HepG2 (cell line): ENCODE data around the gene ECHS1. TPM values are rescaled to one million over a fixed set of nuclear protein-coding genes. Genes with fewer than 3 reads are reported as not detected.

Source experiments
- ATAC-seq: fragments of 200-7000 bp; cut with Tn5 transposase; 3 replicates; pipeline ENCODE4 v1.9.1; 2020; ENCODE audit warnings: mild to moderate bottlenecking, moderate library complexity
- BruUV-seq: library from RNA; stranded (reverse); fragments of 400-500 nt; replicated peaks from 2 replicates; lab custom pipeline; 2021; lab: Mats Ljungman, UMichigan
- CTCF ChIA-PET: fragments of 300-600 bp; formaldehyde crosslinking; extraction: SDS; loops from one replicate; lab custom pipeline; 2021; ENCODE audit warnings: low total read pairs, inconsistent platforms, low intra/inter-chr PET ratio; lab: Yijun Ruan, JAX
- POLR2A ChIA-PET: fragments of 350-600 bp; sonication (Branson Sonifier 250); formaldehyde crosslinking; loops from one replicate; lab custom pipeline; 2020; ENCODE audit warnings: antibody characterized with exemption, inconsistent platforms; lab: Yijun Ruan, JAX
- DNase-seq: peaks from one replicate; pipeline ENCODE4 v3.0.0-alpha.2; 2015; ENCODE audit warnings: low spot score
- FAIRE-seq: peaks from 3 replicates; lab custom pipeline; 2011; peaks lifted over from hg19 to GRCh38; lab: Jason Lieb, UNC
- H2AFZ ChIP-seq: one replicate; pipeline ENCODE4 v1.6.1; 2011; ENCODE audit warnings: low read length, inconsistent platforms
- H3K27ac ChIP-seq: fragments of 300-600 bp; 3 replicates; pipeline ENCODE4 v1.8.0; 2011; ENCODE audit warnings: mixed run types, mild to moderate bottlenecking, mixed read lengths, low read length, inconsistent platforms; ENCODE audit not compliant: insufficient read depth; ENCODE audit errors: extremely low read length
- H3K27me3 ChIP-seq, 2 experiments: fragments of 200-600 bp in 1 of 2; 2 replicates in 1 of 2; 3 replicates in 1 of 2; pipeline versions ENCODE4 v1.6.0 to v1.8.0; 2011; ENCODE audit warnings: low read length in 2 of 2, mild to moderate bottlenecking in 2 of 2, moderate library complexity in 2 of 2, inconsistent platforms in 1 of 2; ENCODE audit not compliant: insufficient read depth in 2 of 2, control insufficient read depth in 1 of 2
- H3K36me3 ChIP-seq, 2 experiments: fragments of 200-600 bp in 1 of 2; replicated peaks in 1 of 2; 2 replicates in 1 of 2; 3 replicates in 1 of 2; pipeline versions ENCODE4 v1.5.1 to v1.8.0; 2011; ENCODE audit warnings: low read length in 2 of 2, inconsistent platforms in 1 of 2; ENCODE audit not compliant: insufficient read depth in 2 of 2, control insufficient read depth in 1 of 2
- H3K4me1 ChIP-seq: 2 replicates; pipeline ENCODE4 v1.5.1; 2012; ENCODE audit warnings: low read length, inconsistent platforms; ENCODE audit not compliant: insufficient read depth
- H3K4me2 ChIP-seq: 2 replicates; pipeline ENCODE4 v1.6.0; 2011; ENCODE audit warnings: low read depth, low read length, inconsistent platforms
- H3K4me3 ChIP-seq, 3 experiments: fragments of 200-600 bp in 1 of 3; sonication (generic), shearing (Covaris generic) in 1 of 3; replicated peaks in 1 of 3; 2 replicates each; pipeline ENCODE4 v1.5.1; 2011 to 2016; ENCODE audit warnings: low read length in 3 of 3, inconsistent platforms in 2 of 3, low read depth in 2 of 3, mild to moderate bottlenecking in 2 of 3, control low read depth in 1 of 3, mixed read lengths in 1 of 3; ENCODE audit not compliant: insufficient read depth in 1 of 3
- H3K79me2 ChIP-seq: one replicate; pipeline ENCODE4 v1.6.1; 2011; ENCODE audit warnings: low read length, inconsistent platforms; ENCODE audit not compliant: insufficient read depth
- H3K9ac ChIP-seq: 2 replicates; pipeline ENCODE4 v1.6.0; 2011; ENCODE audit warnings: mild to moderate bottlenecking, low read depth, low read length, inconsistent platforms; ENCODE audit not compliant: insufficient read depth
- H3K9me3 ChIP-seq: 2 replicates; pipeline ENCODE4 v1.5.1; 2012; ENCODE audit warnings: mild to moderate bottlenecking, low read length
- H4K20me1 ChIP-seq: 2 replicates; pipeline ENCODE4 v1.6.0; 2011; ENCODE audit warnings: inconsistent platforms, mild to moderate bottlenecking, low read length, moderate library complexity; ENCODE audit not compliant: insufficient read depth
- GABPA ChIP-seq, 2 experiments: IDR thresholded peaks; 2 replicates each; pipeline ENCODE4 v1.6.1; 2011 to 2016; ENCODE audit warnings: low read depth in 2 of 2, low read length in 1 of 2, missing biosample characterization in 1 of 2, missing genetic modification characterization in 1 of 2
- HES4 ChIP-seq: sonication (generic); formaldehyde crosslinking; IDR thresholded peaks from 2 replicates; pipeline ENCODE4 v1.9.0; 2021; ENCODE audit warnings: mild to moderate bottlenecking, missing genetic modification reagents, borderline replicate concordance
- RBFOX2 ChIP-seq: fragments of 200-400 bp; formaldehyde crosslinking; IDR thresholded peaks from 2 replicates; pipeline ENCODE4 v1.6.1; 2017; ENCODE audit warnings: low read depth, mild to moderate bottlenecking, low read length
- SMYD3 ChIP-seq: sonication (generic); formaldehyde crosslinking; IDR thresholded peaks from 2 replicates; pipeline ENCODE4 v1.8.1; 2023; ENCODE audit warnings: mild to moderate bottlenecking, missing genetic modification reagents
- SP1 ChIP-seq, 2 experiments: fragments of 450-650 bp in 1 of 2; sonication (generic) in 1 of 2; formaldehyde crosslinking in 1 of 2; IDR thresholded peaks; 2 replicates each; pipeline versions ENCODE4 v1.4.0 to v1.6.1; 2016 to 2020; ENCODE audit warnings: missing genetic modification reagents in 1 of 2
- TIGD3 ChIP-seq: sonication (generic); formaldehyde crosslinking; IDR thresholded peaks from 2 replicates; pipeline ENCODE4 v1.5.1; 2020; ENCODE audit warnings: mild to moderate bottlenecking, missing genetic modification reagents, borderline replicate concordance
- ZBTB39 ChIP-seq: sonication (generic); formaldehyde crosslinking; IDR thresholded peaks from 2 replicates; pipeline ENCODE4 v1.5.0; 2020; ENCODE audit warnings: missing genetic modification reagents
- ZNF12 ChIP-seq: sonication (generic); formaldehyde crosslinking; IDR thresholded peaks from 2 replicates; pipeline ENCODE4 v1.5.0; 2020; ENCODE audit warnings: missing genetic modification reagents
- ZNF598 ChIP-seq: sonication (generic); formaldehyde crosslinking; IDR thresholded peaks from 2 replicates; pipeline ENCODE4 v1.5.1; 2020; ENCODE audit warnings: mild to moderate bottlenecking, missing genetic modification reagents, borderline replicate concordance
- WGBS: methylation state at CpG from one replicate; pipeline ENCODE4 v1.1.6; 2017; ENCODE audit warnings: low lambda C conversion rate; 5-methylcytosine and 5-hydroxymethylcytosine counted together
- in situ Hi-C: cut with HindIII; loops from 2 replicates; pipeline ENCODE4 v1.10.0; 2017; ENCODE audit warnings: low pct_unique_long_range_greater_than_20kb; ENCODE audit not compliant: extremely low pct_ligation_motif_present
- intact Hi-C: fragments of 100-400 bp; cut with micrococcal nuclease; formaldehyde crosslinking; loops from one replicate; pipeline ENCODE4 v1.10.0; 2022; ENCODE audit not compliant: unreplicated experiment
- polyA plus RNA-seq, 8 experiments: library from polyadenylated mRNA; depleted of rRNA in 3 of 8; stranded (reverse) in 7 of 8; unstranded in 1 of 8; fragments of >200 nt; fragmentation: Illumina TruSeq in 4 of 8; extraction: Trizol in 4 of 8; gene quantifications; 2 replicates each; pipeline versions ENCODE4 v1.2.1 to v1.2.3, GENCODE V29; 2011 to 2016; ENCODE audit warnings: low read depth in 4 of 8, missing spikeins in 1 of 8, mixed read lengths in 1 of 8; ENCODE audit not compliant: insufficient read depth in 1 of 8
- total RNA-seq, 5 experiments: library from RNA; depleted of rRNA; stranded (reverse); fragments of >200 nt; fragmentation: Illumina TruSeq; extraction: Trizol; gene quantifications; 2 replicates each; pipeline ENCODE4 v1.2.3, GENCODE V29; 2016; ENCODE audit warnings: low read depth in 1 of 5

The ECHS1 gene
- total and polyA plus RNA-seq, 2 of the 13 experiments (the other 11 are each of a cell fraction or from before 2014, with no cell fraction given): 32.7 to 195 TPM

- Histone ChIP-seq H3K4me1 (peaks cover 28% of the 10 kb centered on the region), H3K9me3 (no peaks in the 10 kb centered on the region), H3K9ac (no peak overlapping the region; the same call in 1 of the 2 replicates), H3K79me2 (no peaks in the 10 kb centered on the region), H3K36me3 (no peaks in the 10 kb centered on the region), H3K27me3 (peaks cover 4 to 47% of the 10 kb centered on the region in 2 experiments), H3K27ac (no peak overlapping the region), H2AFZ (no peak overlapping the region), H3K4me2 (peak overlapping the region; percentile 61), H3K4me3 (peak overlapping the region; percentile 52 to 74 (median 61); a peak in 5 of 6 replicates), H4K20me1 (no peaks in the 10 kb centered on the region)
- in situ Hi-C loops: no loop called here
- ChIA-PET POLR2A (interaction anchor here (0.5 to 2.6 kb wide), 10 partner anchors 10 to 67 kb away, joined by 3 to 18 read pairs (median 4); partner anchors contain the start of genes CALY, ECHS1, FUOM and PRAP1), CTCF (no interaction called here)
- DNase-seq (peak; percentile 62), ATAC-seq (peak; percentile 79), FAIRE-seq (no peak)
- 0% methylated on average over 1 of the region's 13 CpGs for WGBS
- no TSS peak for BruUV-seq
- intact Hi-C loops: loop anchor here (10.0 kb wide), 1 partner anchor 51 kb away; the partner anchor contains the start of genes ECHS1 and PAOX
- no peak for TF ChIP-seq HES4 (CRISPR knock-in tag)
- no peak for TF ChIP-seq TIGD3 (CRISPR knock-in tag)
- 0 out of 2 replicates have a peak, but pooled peaks have one; percentile 29 for TF ChIP-seq ZBTB39 (CRISPR knock-in tag)
- TF ChIP-seq ZNF12: no peak
- TF ChIP-seq SP1 (IDR thresholded peaks at IDR 0.05): no peak
- no peak for TF ChIP-seq SP1 (CRISPR knock-in tag; IDR thresholded peaks at IDR 0.05)
- TF ChIP-seq GABPA (IDR thresholded peaks at IDR 0.05; ENCODE audit: low read depth, low read length): peak; percentile 56
- peak; percentile 84 for TF ChIP-seq GABPA (CRISPR knock-in tag; IDR thresholded peaks at IDR 0.05; ENCODE audit: low read depth)
- no peak for TF ChIP-seq SMYD3 (CRISPR knock-in tag)
- TF ChIP-seq RBFOX2: no peak
- TF ChIP-seq ZNF598 (CRISPR knock-in tag): no peak
These were observed 48.9 kb downstream of the ECHS1 start for GRCh38 chr10:133324198-133324792.
